Measurements from ENCODE around the gene RILPL1.
"Not testable (repeated sequence)": the region's sequence is repeated elsewhere in the genome, so short reads cannot be mapped to it uniquely, and the experiment has no call there.

DNA sequence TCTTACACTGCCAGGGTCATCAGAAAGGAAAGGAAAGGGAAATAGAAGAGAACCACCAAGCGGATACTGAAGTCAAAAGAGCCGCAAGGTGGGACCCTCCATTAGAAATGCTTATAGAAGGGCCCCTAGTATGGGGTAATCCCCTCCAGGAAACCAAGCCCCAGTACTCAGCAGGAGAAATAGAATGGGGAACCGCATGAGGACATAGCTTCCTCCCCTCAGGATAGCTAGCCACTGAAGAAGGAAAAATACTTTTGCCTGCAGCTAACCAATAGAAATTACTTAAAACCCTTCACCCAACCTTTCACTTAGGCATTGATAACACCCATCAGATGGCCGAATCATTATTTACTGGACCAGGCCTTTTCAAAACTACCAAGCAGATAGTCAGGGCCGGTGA, 21.3 kb upstream of the RILPL1 start:
- TF ChIP-seq, protein P1, sequence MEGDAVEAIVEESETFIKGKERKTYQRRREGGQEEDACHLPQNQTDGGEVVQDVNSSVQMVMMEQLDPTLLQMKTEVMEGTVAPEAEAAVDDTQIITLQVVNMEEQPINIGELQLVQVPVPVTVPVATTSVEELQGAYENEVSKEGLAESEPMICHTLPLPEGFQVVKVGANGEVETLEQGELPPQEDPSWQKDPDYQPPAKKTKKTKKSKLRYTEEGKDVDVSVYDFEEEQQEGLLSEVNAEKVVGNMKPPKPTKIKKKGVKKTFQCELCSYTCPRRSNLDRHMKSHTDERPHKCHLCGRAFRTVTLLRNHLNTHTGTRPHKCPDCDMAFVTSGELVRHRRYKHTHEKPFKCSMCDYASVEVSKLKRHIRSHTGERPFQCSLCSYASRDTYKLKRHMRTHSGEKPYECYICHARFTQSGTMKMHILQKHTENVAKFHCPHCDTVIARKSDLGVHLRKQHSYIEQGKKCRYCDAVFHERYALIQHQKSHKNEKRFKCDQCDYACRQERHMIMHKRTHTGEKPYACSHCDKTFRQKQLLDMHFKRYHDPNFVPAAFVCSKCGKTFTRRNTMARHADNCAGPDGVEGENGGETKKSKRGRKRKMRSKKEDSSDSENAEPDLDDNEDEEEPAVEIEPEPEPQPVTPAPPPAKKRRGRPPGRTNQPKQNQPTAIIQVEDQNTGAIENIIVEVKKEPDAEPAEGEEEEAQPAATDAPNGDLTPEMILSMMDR (IDR thresholded peaks at IDR 0.05), result not testable (repeated sequence)
- TF ChIP-seq POLR2AphosphoS5 (IDR thresholded peaks at IDR 0.05), result not testable (repeated sequence)

Data from gastroesophageal sphincter (tissue), 3 donors.